ENCODE data around the gene PLEKHF1. TPM values are rescaled to one million over a fixed set of nuclear protein-coding genes. Genes with fewer than 3 reads are reported as not detected.

PLEKHF1 gene
- total and polyA plus RNA-seq, 2 donors (not counting 1 experiment from before 2014, with no cell fraction given), result 5.5 to 9.8 TPM

DNA sequence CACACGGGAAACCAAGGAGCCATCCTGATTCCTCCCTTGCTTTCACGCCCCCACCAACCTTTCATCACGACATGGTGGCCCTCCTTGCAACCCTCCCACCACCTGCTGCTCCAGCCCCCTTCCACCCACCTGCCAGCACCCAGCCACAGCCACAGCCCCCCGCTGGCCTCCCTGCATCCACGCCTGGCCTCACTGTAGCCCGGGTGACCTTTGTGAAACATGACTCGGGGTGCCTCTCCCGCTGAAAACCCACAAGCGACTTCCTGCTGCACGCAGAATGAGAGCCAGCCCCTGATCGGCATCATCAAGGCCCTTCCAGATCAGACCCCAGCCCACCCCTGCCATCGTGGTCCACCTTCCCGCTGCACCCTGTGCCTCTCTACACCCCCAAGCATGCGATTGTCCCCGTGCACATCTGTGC, 44.3 kb upstream of the PLEKHF1 start:
- Histone ChIP-seq H2AFZ (ENCODE audit: insufficient read depth, low read depth, low read length, poor library complexity, severe bottlenecking) (peak overlapping the region; percentile 23), H4K20me1 (ENCODE audit: control insufficient read depth, insufficient read depth, low read length, poor library complexity, severe bottlenecking) (no peaks in the 10 kb centered on the region), H3K4me2 (replicated peaks; ENCODE audit: low read depth, low read length, poor library complexity, severe bottlenecking) (no peak overlapping the region), H3K36me3 (replicated peaks in 1 of 2; ENCODE audit: control extremely low read depth in 1 of 2, control insufficient read depth in 1 of 2, extremely low read depth in 1 of 2, insufficient read depth in 2 of 2, low read length in 1 of 2) (peaks cover 0 to 10% of the 10 kb centered on the region in 2 experiments), H3K4me3 (ENCODE audit: control extremely low read depth in 1 of 5, extremely low read depth in 1 of 5, insufficient read depth in 1 of 5, low read depth in 2 of 5, low read length in 4 of 5) (no peak overlapping the region), H3K4me1 (ENCODE audit: control insufficient read depth in 2 of 2, insufficient read depth in 2 of 2, low read length in 2 of 2) (peaks cover 3 to 24% of the 10 kb centered on the region in 2 donors), H3K27me3 (replicated peaks in 1 of 4; ENCODE audit: control extremely low read depth in 1 of 4, control insufficient read depth in 3 of 4, insufficient read depth in 4 of 4, low read length in 3 of 4) (peaks cover 0 to 12% (median 0%) of the 10 kb centered on the region in 4 experiments), H3K79me2 (ENCODE audit: control insufficient read depth, insufficient read depth, low read length) (no peaks in the 10 kb centered on the region), H3K9me3 (ENCODE audit: control extremely low read depth in 1 of 3, control insufficient read depth in 2 of 3, insufficient read depth in 1 of 3, low read length in 2 of 3) (no peaks in the 10 kb centered on the region), H3K27ac (ENCODE audit: low read length in 2 of 2) (no peak overlapping the region), H3K9ac (ENCODE audit: low read length) (no peak overlapping the region)
- TF ChIP-seq, protein P1, sequence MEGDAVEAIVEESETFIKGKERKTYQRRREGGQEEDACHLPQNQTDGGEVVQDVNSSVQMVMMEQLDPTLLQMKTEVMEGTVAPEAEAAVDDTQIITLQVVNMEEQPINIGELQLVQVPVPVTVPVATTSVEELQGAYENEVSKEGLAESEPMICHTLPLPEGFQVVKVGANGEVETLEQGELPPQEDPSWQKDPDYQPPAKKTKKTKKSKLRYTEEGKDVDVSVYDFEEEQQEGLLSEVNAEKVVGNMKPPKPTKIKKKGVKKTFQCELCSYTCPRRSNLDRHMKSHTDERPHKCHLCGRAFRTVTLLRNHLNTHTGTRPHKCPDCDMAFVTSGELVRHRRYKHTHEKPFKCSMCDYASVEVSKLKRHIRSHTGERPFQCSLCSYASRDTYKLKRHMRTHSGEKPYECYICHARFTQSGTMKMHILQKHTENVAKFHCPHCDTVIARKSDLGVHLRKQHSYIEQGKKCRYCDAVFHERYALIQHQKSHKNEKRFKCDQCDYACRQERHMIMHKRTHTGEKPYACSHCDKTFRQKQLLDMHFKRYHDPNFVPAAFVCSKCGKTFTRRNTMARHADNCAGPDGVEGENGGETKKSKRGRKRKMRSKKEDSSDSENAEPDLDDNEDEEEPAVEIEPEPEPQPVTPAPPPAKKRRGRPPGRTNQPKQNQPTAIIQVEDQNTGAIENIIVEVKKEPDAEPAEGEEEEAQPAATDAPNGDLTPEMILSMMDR (IDR thresholded peaks at IDR 0.05), result no peak
- no peak for TF ChIP-seq EZH2 (IDR thresholded peaks at IDR 0.05; ENCODE audit: borderline replicate concordance, insufficient read depth, low read depth, low read length, poor library complexity, severe bottlenecking)
- CTCF ChIA-PET, result no interaction called here
- ATAC-seq (ENCODE audit: low read depth) (no peak), DNase-seq (no peak)
- POLR2A ChIA-PET, result no interaction called here
- WGBS (ENCODE audit: insufficient coverage), result 38% methylated on average over 15 of the region's 15 CpGs
- peaks cover 15% of the 10 kb centered on the region for H3K27me3 Mint-ChIP-seq
- peak overlapping the region; percentile 27 for H3K4me3 Mint-ChIP-seq
- no peak overlapping the region for H3K27ac Mint-ChIP-seq
- no peaks in the 10 kb centered on the region for H3K9me3 Mint-ChIP-seq (ENCODE audit: insufficient read depth)
- intact Hi-C loops (cut with micrococcal nuclease), result no loop called here
- H3K4me1 Mint-ChIP-seq, result peaks cover 20% of the 10 kb centered on the region

DNA sequence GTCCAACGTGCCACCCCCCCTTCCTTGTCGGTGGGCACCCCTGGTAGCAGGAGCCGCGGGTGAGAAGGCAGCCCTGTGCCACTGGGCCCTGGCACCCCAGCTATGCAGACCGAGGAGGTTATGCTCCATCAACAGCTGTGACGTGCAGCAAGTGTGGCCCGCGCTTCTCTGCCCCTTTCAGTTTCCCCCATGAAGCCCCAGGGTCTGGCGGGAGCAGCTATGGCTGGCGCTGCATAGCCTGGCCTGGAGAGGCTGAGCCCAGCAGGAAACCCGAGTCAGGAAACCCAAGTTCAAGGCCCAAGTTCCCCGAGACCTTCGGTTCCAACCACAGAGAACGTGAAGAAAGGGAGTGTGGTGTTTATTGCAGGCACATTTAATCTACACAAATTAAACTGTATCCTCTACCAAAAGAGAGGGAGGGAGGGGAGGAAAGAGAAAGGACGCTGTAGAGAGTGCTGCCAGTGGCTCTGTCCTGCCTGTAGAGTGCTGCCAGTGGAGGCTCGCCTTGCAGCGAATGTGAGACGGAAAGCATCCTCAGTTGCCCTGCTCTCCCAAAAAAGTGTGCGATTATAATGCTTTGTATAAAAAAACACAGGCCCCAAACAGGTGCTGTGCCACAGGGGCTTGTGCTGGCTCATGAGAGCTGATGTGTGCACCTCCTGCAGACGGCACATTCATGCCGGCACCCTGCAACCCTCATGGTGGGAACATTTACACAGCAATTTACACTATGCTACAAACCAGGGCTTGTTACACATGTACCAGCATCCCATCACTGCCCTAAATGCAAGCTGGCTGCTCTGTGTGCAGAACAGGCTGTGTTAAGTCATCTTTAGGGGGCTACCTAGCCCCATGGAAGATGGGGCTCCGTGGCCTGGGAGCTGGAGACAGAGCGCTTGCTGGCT, 42.8 kb upstream of the PLEKHF1 start:
- H3K4me1 ChIP-seq (ENCODE audit: control insufficient read depth in 2 of 2, insufficient read depth in 2 of 2, low read length in 2 of 2), result peaks cover 3 to 24% of the 10 kb centered on the region in 2 donors
- H3K9me3 Mint-ChIP-seq (ENCODE audit: insufficient read depth), result no peaks in the 10 kb centered on the region
- WGBS (ENCODE audit: insufficient coverage), result 63% methylated on average over 18 of the region's 23 CpGs

More for the DNA sequence above, 42.8 kb upstream of the PLEKHF1 start:
- Histone ChIP-seq H3K36me3 (replicated peaks in 1 of 2; ENCODE audit: control extremely low read depth in 1 of 2, control insufficient read depth in 1 of 2, extremely low read depth in 1 of 2, insufficient read depth in 2 of 2, low read length in 1 of 2) (no peaks in the 10 kb centered on the region), H3K27me3 (replicated peaks in 1 of 4; ENCODE audit: control extremely low read depth in 1 of 4, control insufficient read depth in 3 of 4, insufficient read depth in 4 of 4, low read length in 3 of 4) (peaks cover 0 to 12% (median 0%) of the 10 kb centered on the region in 4 experiments), H3K4me3 (ENCODE audit: control extremely low read depth in 1 of 5, extremely low read depth in 1 of 5, insufficient read depth in 1 of 5, low read depth in 2 of 5, low read length in 4 of 5) (no peak overlapping the region), H3K4me2 (replicated peaks; ENCODE audit: low read depth, low read length, poor library complexity, severe bottlenecking) (peak overlapping the region; percentile 39), H3K9ac (ENCODE audit: low read length) (peak overlapping the region; percentile 38), H2AFZ (ENCODE audit: insufficient read depth, low read depth, low read length, poor library complexity, severe bottlenecking) (peak overlapping the region; percentile 52), H3K79me2 (ENCODE audit: control insufficient read depth, insufficient read depth, low read length) (no peaks in the 10 kb centered on the region), H3K27ac (ENCODE audit: low read length in 2 of 2) (no peak overlapping the region), H4K20me1 (ENCODE audit: control insufficient read depth, insufficient read depth, low read length, poor library complexity, severe bottlenecking) (no peaks in the 10 kb centered on the region), H3K9me3 (ENCODE audit: control extremely low read depth in 1 of 3, control insufficient read depth in 2 of 3, insufficient read depth in 1 of 3, low read length in 2 of 3) (no peaks in the 10 kb centered on the region)
- ChIA-PET CTCF (no interaction called here), POLR2A (no interaction called here)
- Mint-ChIP-seq H3K27ac (no peak overlapping the region), H3K4me3 (no peak overlapping the region), H3K27me3 (peaks cover 15% of the 10 kb centered on the region), H3K4me1 (peaks cover 20% of the 10 kb centered on the region)
- DNase-seq (peak; percentile 39), ATAC-seq (ENCODE audit: low read depth) (no peak)
- TF ChIP-seq, protein P1 (IDR thresholded peaks at IDR 0.05), result no peak
- TF ChIP-seq EZH2 (IDR thresholded peaks at IDR 0.05; ENCODE audit: borderline replicate concordance, insufficient read depth, low read depth, low read length, poor library complexity, severe bottlenecking), result no peak
- intact Hi-C loops (cut with micrococcal nuclease), result no loop called here
